ENCODE data around the gene MIOS. TPM values are rescaled to one million over a fixed set of nuclear protein-coding genes. Genes with fewer than 3 reads are reported as not detected.
"Not testable (repeated sequence)": the region's sequence is repeated elsewhere in the genome, so short reads cannot be mapped to it uniquely, and the experiment has no call there.

The MIOS gene
- total RNA-seq, 6 experiments from 2014 or later = 30.2 to 39.0 (median 35.1) TPM

GRCh38 chr7:7652798-7653540 is 86.3 kb downstream of the MIOS start:
- no peak for DNase-seq
- peaks cover 24% of the 10 kb centered on the region for H3K4me1 Mint-ChIP-seq (ENCODE audit: low read depth)
- no peaks in the 10 kb centered on the region for H3K27me3 Mint-ChIP-seq (ENCODE audit: insufficient read depth)
- TF ChIP-seq CTCF (IDR thresholded peaks at IDR 0.05) = no peak
- peaks cover 12% of the 10 kb centered on the region for H3K36me3 Mint-ChIP-seq (ENCODE audit: low read depth)
- H3K4me3 Mint-ChIP-seq = no peak overlapping the region
- no peak overlapping the region for H3K27ac Mint-ChIP-seq
- H3K9me3 Mint-ChIP-seq = peaks cover 13% of the 10 kb centered on the region

- peak; percentile 73 for TF ChIP-seq CTCF (IDR thresholded peaks at IDR 0.05)
- no peak overlapping the region for H3K27ac Mint-ChIP-seq
- peaks cover 20% of the 10 kb centered on the region for H3K36me3 Mint-ChIP-seq (ENCODE audit: low read depth)
- DNase-seq = no peak
- H3K4me3 Mint-ChIP-seq = no peak overlapping the region
- peaks cover 23% of the 10 kb centered on the region for H3K4me1 Mint-ChIP-seq (ENCODE audit: low read depth)
- peaks cover 21% of the 10 kb centered on the region for H3K9me3 Mint-ChIP-seq
- H3K27me3 Mint-ChIP-seq (ENCODE audit: insufficient read depth) = no peaks in the 10 kb centered on the region
Measured at GRCh38 chr7:7653593-7654187, 87.0 kb downstream of the MIOS start.

GRCh38 chr7:7654964-7655715 is 88.5 kb downstream of the MIOS start:
- Mint-ChIP-seq H3K27ac (no peak overlapping the region), H3K4me3 (no peak overlapping the region), H3K27me3 (ENCODE audit: insufficient read depth) (no peaks in the 10 kb centered on the region; the same call in 1 of the 2 replicates), H3K9me3 (peaks cover 32% of the 10 kb centered on the region), H3K4me1 (ENCODE audit: low read depth) (peaks cover 23% of the 10 kb centered on the region), H3K36me3 (ENCODE audit: low read depth) (peaks cover 31% of the 10 kb centered on the region)
- DNase-seq = no peak
- no peak for TF ChIP-seq CTCF (IDR thresholded peaks at IDR 0.05)

- H3K9me3 Mint-ChIP-seq = peaks cover 32% of the 10 kb centered on the region
- H3K4me1 Mint-ChIP-seq (ENCODE audit: low read depth) = peaks cover 20% of the 10 kb centered on the region
- not testable (repeated sequence) for DNase-seq; H3K4me3 Mint-ChIP-seq; H3K27me3 Mint-ChIP-seq (ENCODE audit: insufficient read depth); H3K27ac Mint-ChIP-seq
- peaks cover 31% of the 10 kb centered on the region for H3K36me3 Mint-ChIP-seq (ENCODE audit: low read depth)
Measured at GRCh38 chr7:7656459-7656858, 89.8 kb downstream of the MIOS start.

Other genes with a start within 250 kb of the MIOS start
- gene COL28A1, start 31.0 kb upstream of the MIOS start, total RNA-seq (2021; fragmentation: NEBNext Ultra II Directional; extraction: Animal tissue kit (Norgen Biotek cat#: 25700)) = under 1 TPM in 2 of 6 experiments, not detected in 4; 0.07 to 0.14 TPM
- gene UMAD1, start 73.9 kb downstream of the MIOS start, total RNA-seq (2021; fragmentation: NEBNext Ultra II Directional; extraction: Animal tissue kit (Norgen Biotek cat#: 25700)) = 10 to 100 TPM; 11.6 to 14.6 (median 12.1) TPM
- 10 to 100 TPM; 36.7 to 58.0 (median 51.1) TPM for gene RPA3, start 151.7 kb downstream of the MIOS start, total RNA-seq (2021; fragmentation: NEBNext Ultra II Directional; extraction: Animal tissue kit (Norgen Biotek cat#: 25700))